K562 (cell line): Measurements from ENCODE around the gene POLR2H. TPM values are rescaled to one million over a fixed set of nuclear protein-coding genes. Genes with fewer than 3 reads are reported as not detected.
A peak's percentile ranks its signal among the peaks of the same experiment; 100 is the strongest.

Experiments used
- BCOR ChIP-seq: fragments of 450-650 bp; IDR thresholded peaks from 2 replicates; pipeline ENCODE4 v1.6.1; 2016
- BHLHE40 ChIP-seq: IDR thresholded peaks from 2 replicates; pipeline ENCODE4 v1.6.1; 2011; ENCODE audit warnings: low read length, improper control_type of control experiment
- DMBX1 ChIP-seq: fragments of 250-450 bp; sonication (Bioruptor Pico); IDR thresholded peaks from 2 replicates; pipeline ENCODE4 v1.8.0; 2022; ENCODE audit warnings: inconsistent platforms, mild to moderate bottlenecking, moderate library complexity, borderline replicate concordance
- ELF1 ChIP-seq: fragments of 200-800 bp; sonication (Bioruptor generic); IDR thresholded peaks from 2 replicates; pipeline ENCODE4 v1.6.1; 2016; ENCODE audit warnings: missing genetic modification characterization, missing compliant biosample characterization
- ELF4 ChIP-seq: fragments of 450-650 bp; formaldehyde crosslinking; IDR thresholded peaks from 2 replicates; pipeline ENCODE4 v1.4.0; 2022; ENCODE audit warnings: missing genetic modification characterization
- FOSL1 ChIP-seq: fragments of 200-800 bp; sonication (Bioruptor generic); conservative IDR thresholded peaks from 2 replicates; pipeline ENCODE4 v1.6.1; 2016; ENCODE audit warnings: missing genetic modification characterization, missing compliant biosample characterization
- HDAC2 ChIP-seq: fragments of 450-650 bp; IDR thresholded peaks from 2 replicates; pipeline ENCODE4 v1.6.1; 2016; ENCODE audit warnings: mild to moderate bottlenecking
- HNRNPK ChIP-seq: fragments of 200-400 bp; formaldehyde crosslinking; IDR thresholded peaks from one replicate; pipeline ENCODE4 v1.6.1; 2018; ENCODE audit warnings: mild to moderate bottlenecking, low read depth, low read length; ENCODE audit not compliant: poor library complexity, severe bottlenecking
- KDM4B ChIP-seq, 2 experiments: fragments of 450-650 bp in 1 of 2; sonication (generic) in 1 of 2; IDR thresholded peaks; 2 replicates each; pipeline ENCODE4 v1.6.1; 2016 to 2017; ENCODE audit warnings: borderline replicate concordance in 2 of 2, antibody characterized with exemption in 1 of 2, low read depth in 1 of 2, mild to moderate bottlenecking in 1 of 2
- MYNN ChIP-seq, 2 experiments: sonication (generic); formaldehyde crosslinking in 1 of 2; IDR thresholded peaks; 2 replicates each; pipeline versions ENCODE4 v1.5.0 to v1.6.1; 2016 to 2020; ENCODE audit warnings: antibody characterized with exemption in 1 of 2, missing genetic modification reagents in 1 of 2
- PATZ1 ChIP-seq: fragments of 250-450 bp; sonication (Bioruptor Pico); IDR thresholded peaks from 2 replicates; pipeline ENCODE4 v1.5.0; 2020; ENCODE audit warnings: mild to moderate bottlenecking, borderline replicate concordance
- RREB1 ChIP-seq: fragments of 250-450 bp; sonication (Bioruptor Pico); IDR thresholded peaks from 2 replicates; pipeline ENCODE4 v1.4.0; 2020
- STAG1 ChIP-seq: sonication (generic); formaldehyde crosslinking; IDR thresholded peaks from 2 replicates; pipeline ENCODE4 v1.5.0; 2020; ENCODE audit warnings: missing genetic modification reagents, borderline replicate concordance
- ZNF124 ChIP-seq: sonication (generic); formaldehyde crosslinking; IDR thresholded peaks from 2 replicates; pipeline ENCODE4 v1.8.1; 2022; ENCODE audit warnings: missing genetic modification reagents
- ZNF239 ChIP-seq: fragments of 250-450 bp; sonication (Bioruptor Pico); IDR thresholded peaks from 2 replicates; pipeline ENCODE4 v1.4.0; 2020; ENCODE audit warnings: mild to moderate bottlenecking
- ZNF253 ChIP-seq: fragments of 250-450 bp; sonication (Bioruptor Pico); conservative IDR thresholded peaks from 2 replicates; pipeline ENCODE4 v1.6.1; 2021; ENCODE audit warnings: mild to moderate bottlenecking
- ZNF316 ChIP-seq: fragments of 450-650 bp; IDR thresholded peaks from 2 replicates; pipeline ENCODE4 v1.6.1; 2016
- ZNF699 ChIP-seq: fragments of 250-450 bp; sonication (Bioruptor Pico); IDR thresholded peaks from 2 replicates; pipeline ENCODE4 v1.8.0; 2021; ENCODE audit warnings: mild to moderate bottlenecking, moderate library complexity; ENCODE audit not compliant: insufficient replicate concordance
- ZNF780A ChIP-seq: fragments of 250-450 bp; sonication (Bioruptor Pico); IDR thresholded peaks from 2 replicates; pipeline ENCODE4 v1.5.0; 2021; ENCODE audit warnings: mild to moderate bottlenecking
- polyA plus RNA-seq, 8 experiments: library from polyadenylated mRNA; depleted of rRNA in 4 of 8; stranded (reverse) in 5 of 8; unstranded in 3 of 8; fragments of >200 nt; fragmentation: Nextera tagmentation in 2 of 8; fragmentation: Illumina TruSeq in 1 of 8; extraction: Ambion mirVana in 2 of 8; extraction: Trizol in 1 of 8; gene quantifications; 2 replicates each; pipeline versions ENCODE4 v1.2.1 to v1.2.3, GENCODE V29; 2011 to 2014; ENCODE audit warnings: inconsistent platforms in 1 of 8, missing spikeins in 1 of 8
- total RNA-seq, 7 experiments: library from RNA; depleted of rRNA in 6 of 7; stranded (reverse); fragments of >200 nt in 6 of 7; fragmentation: Illumina TruSeq in 2 of 7; extraction: Trizol in 2 of 7; gene quantifications; 2 replicates each; pipeline versions ENCODE4 v1.2.1 to v1.2.3, GENCODE V29; 2011 to 2021; ENCODE audit warnings: low replicate concordance in 1 of 7

The POLR2H gene
- total and polyA plus RNA-seq, 9 of the 15 experiments (the other 6 are each of a cell fraction or from before 2014, with no cell fraction given), result 128 to 512 (median 220) TPM

- TF ChIP-seq DMBX1 (CRISPR knock-in tag) (peak; percentile 25; the same call in 1 of the 2 replicates), ELF1 (tag) (peak; percentile 82), ZNF699 (CRISPR knock-in tag) (no peak), FOSL1 (no peak), ZNF124 (no peak), ZNF239 (CRISPR knock-in tag) (no peak), STAG1 (CRISPR knock-in tag) (no peak), RREB1 (CRISPR knock-in tag) (no peak), MYNN (IDR thresholded peaks at IDR 0.05) (peak; percentile 35), MYNN (CRISPR knock-in tag; IDR thresholded peaks at IDR 0.05) (no peak), BHLHE40 (no peak), HNRNPK (no peak), ZNF253 (no peak), ZNF780A (CRISPR knock-in tag) (no peak), ELF4 (no peak), KDM4B (IDR thresholded peaks at IDR 0.05; ENCODE audit: borderline replicate concordance in 2 of 2, low read depth in 1 of 2) (peak in 1 of 2 experiments; percentile 77; a peak in 1 of 4 replicates), BCOR (no peak; the same call in 1 of the 2 replicates), HDAC2 (0 out of 2 replicates have a peak, but pooled peaks have one; percentile 46), ZNF316 (no peak), PATZ1 (CRISPR knock-in tag) (no peak)
Observed at GRCh38 chr3:184362668-184363546, 1.4 kb downstream of the POLR2H start (continued).
